Uterus (tissue), 2 donors: ENCODE results near the gene ZNF736.

ENCODE experiments used
- POLR2A ChIP-seq, 2 donors: fragments of 450-650 bp; IDR thresholded peaks; one replicate each; pipeline ENCODE4 v1.6.1; 2016; ENCODE audit warnings: antibody characterized with exemption in 2 of 2, mild to moderate bottlenecking in 1 of 2, moderate library complexity in 1 of 2
- TF ChIP-seq, protein P1 (sequence below), 4 experiments: fragments of 200-600 bp in 2 of 4; fragments of 450-650 bp in 2 of 4; sonication (generic) in 2 of 4; IDR thresholded peaks; one replicate each; pipeline ENCODE4 v1.5.1; 2016 to 2019; ENCODE audit warnings: antibody characterized with exemption in 4 of 4, mild to moderate bottlenecking in 2 of 4, moderate library complexity in 1 of 4

DNA sequence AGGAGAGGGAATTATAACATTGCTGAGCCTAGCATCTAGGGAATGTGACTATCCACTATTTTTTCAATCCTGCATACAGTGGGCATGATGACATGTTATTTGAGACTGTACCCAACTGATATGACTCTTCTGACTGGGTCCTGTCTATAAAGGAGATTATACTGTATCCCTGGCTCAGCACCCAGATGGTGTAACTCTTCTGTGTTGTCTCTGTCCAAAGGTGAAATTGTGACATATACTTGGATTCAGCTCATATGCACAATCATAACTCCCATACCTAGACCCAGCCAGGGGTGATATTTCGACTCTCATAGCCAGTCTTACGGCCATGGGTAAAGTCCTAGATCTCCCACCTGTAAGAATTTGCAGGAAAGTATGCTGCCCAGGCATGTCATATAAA lies 59.3 kb downstream of the ZNF736 start:
- TF ChIP-seq, protein P1, sequence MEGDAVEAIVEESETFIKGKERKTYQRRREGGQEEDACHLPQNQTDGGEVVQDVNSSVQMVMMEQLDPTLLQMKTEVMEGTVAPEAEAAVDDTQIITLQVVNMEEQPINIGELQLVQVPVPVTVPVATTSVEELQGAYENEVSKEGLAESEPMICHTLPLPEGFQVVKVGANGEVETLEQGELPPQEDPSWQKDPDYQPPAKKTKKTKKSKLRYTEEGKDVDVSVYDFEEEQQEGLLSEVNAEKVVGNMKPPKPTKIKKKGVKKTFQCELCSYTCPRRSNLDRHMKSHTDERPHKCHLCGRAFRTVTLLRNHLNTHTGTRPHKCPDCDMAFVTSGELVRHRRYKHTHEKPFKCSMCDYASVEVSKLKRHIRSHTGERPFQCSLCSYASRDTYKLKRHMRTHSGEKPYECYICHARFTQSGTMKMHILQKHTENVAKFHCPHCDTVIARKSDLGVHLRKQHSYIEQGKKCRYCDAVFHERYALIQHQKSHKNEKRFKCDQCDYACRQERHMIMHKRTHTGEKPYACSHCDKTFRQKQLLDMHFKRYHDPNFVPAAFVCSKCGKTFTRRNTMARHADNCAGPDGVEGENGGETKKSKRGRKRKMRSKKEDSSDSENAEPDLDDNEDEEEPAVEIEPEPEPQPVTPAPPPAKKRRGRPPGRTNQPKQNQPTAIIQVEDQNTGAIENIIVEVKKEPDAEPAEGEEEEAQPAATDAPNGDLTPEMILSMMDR (IDR thresholded peaks at IDR 0.05), result no peak
- TF ChIP-seq POLR2A (IDR thresholded peaks at IDR 0.05), result no peak
